DMS53 treated with DMSO at 0.1 percent for 48 hours (cell line): ENCODE measurements around the gene HS6ST1.
A peak's percentile ranks its signal among the peaks of the same experiment; 100 is the strongest.

ENCODE experiments used
- DNase-seq: peaks from one replicate; lab custom pipeline; 2025; ENCODE audit not compliant: unreplicated experiment; lab: John Stamatoyannopoulos, UW

HS6ST1 gene

DNA sequence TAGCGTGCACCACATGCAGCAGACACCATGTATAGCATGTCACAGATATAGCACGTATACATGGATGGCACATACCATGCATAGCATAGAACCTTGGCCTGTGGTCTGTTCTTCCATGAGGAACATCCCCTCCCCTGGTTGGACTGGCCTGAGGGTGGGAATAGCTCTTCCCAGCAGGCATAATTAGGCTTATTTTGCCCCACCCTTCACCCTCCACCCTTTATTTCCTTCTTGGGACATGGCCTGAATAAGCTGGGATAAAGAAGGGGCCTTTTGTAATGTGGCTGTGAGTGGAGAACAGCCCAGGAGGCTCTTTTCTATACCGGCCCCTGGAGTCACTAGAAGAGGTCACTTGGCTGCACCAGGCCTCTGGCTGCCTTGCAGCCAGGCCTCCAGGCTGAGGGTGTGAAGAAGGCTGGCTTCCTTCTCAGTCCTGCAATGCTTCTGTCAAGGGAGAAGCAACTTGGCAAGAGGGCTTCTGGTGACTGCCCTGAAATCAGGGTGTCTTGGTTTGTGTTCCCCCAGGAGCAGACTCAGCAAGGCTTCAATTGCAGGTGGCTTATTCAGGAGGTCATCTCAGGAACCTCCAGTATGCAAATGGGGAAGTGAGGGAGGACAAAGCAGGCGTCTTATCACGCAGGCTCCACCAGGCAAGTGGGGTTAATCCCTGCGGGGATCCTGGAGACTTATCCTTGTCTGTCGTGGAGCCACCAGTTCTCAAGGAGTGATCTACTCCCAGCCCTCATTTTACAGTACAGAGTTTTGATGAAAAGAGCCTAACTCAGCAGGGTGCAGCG is 68.2 kb downstream of the HS6ST1 start:
- DNase-seq, result no peak

DNA sequence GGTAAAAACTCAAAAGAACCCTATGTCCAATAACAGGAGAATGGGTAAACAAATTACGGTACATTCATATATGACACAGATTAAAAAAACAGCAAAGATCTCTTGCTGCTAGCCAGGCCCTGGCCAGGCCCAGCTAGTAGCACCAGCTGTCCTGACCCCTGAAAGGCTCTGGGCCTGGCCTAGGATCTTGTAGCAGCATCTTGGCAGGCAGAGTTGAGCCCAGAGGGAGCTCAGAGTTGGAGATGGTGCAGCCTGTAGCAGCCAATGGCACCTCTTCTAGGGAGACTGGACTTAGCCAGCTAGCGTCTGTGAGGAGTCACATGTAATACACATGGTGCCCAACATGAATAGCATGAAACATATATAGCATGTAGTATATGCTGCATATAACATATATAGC is 69.1 kb downstream of the HS6ST1 start:
- DNase-seq, result no peak

DNA sequence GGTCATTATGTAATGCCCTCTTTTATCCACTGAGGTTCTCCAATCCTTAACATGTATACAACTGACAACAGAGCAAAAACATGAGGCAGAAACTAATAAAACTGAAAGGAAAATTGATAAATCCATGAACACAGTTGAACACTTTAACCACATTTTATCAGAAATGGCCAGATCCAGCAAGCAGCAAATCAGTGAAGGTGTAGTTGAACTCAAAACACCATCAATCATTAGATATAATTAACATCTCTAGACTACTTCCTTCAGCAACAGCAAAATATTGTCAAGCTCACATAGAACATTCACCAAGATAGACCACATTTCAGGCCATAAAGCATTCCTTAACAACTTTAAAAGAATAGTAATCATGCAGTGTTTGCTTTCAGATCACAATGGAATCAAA is 72.9 kb downstream of the HS6ST1 start:
- DNase-seq, result no peak

DNA sequence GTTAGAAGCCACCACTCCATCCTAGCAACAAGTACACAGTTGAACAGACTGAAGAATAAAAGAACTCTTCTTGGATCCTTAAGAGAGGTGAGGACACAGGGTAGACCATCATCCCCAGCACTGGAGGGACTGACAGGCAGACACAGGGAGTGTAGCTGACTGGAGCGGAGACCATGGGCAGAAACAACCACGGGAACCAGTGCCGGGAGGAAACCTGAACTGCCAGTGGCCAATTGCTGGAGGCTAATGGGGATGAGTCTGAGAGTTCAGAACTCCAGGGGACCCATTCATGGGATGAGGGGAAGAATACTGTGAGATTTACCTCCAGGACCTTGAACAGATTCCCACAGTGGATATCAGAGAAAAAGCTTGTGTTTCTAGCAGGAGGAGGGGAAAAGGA is 76.8 kb downstream of the HS6ST1 start:
- DNase-seq, result no peak

DNA sequence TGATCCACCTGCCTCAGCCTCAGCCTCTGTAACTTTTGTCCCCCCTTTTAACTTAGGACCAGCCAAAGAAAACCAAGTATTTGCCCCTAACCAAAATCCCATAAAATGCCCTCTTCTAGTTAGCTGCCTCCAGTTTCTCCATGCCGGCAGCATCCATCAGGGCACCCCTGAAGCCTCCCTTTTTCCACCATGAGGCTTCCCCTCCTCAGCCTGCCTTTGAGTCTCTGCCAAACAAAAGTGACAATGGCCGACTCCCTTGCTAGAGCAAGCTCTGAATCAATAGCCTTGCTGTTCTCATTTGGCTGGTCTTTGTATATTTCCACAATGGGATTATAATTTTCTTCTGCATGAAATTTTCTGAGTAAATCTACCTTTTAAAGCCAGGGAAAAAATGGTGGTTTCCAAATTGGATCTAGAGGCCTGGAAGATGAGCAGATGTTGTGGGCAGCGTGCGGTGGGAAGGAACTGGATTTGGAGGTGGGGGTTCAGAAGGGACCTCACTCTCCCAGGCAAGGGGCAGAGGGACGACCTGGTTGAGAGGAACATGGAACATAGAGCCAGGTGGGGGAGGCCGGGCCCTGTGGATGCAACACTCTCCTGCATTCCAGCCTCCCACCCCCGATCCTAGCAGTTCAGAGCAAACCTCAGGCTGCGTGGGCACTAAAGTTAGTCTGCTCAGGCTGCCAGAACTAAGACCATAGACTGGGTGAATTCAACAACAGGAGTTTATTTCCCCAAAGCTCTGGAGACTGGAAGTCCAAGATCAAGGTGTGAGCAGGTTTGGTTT is 80.6 kb downstream of the HS6ST1 start:
- DNase-seq, result no peak

DNA sequence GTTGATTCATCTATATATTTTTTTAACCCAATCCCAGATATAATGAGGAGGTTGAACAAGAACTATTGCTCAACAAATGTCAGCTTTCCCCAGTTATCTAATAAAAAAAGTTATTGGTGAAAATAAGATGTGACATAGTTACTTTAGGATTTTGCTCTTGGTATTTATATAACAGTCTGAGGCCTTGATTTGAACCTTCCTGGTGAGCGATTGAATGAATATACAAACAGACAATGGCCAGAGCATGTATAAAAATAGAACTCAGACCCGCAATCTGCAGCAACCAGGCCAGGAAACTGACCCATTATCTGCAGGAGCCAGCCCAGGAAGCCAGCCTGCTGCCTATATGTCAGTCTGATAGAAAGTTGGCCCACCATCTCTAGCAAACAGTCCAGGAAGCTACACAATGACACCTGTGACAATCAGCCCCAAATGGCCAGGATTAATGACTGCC is 81.6 kb downstream of the HS6ST1 start:
- DNase-seq, result no peak

DNA sequence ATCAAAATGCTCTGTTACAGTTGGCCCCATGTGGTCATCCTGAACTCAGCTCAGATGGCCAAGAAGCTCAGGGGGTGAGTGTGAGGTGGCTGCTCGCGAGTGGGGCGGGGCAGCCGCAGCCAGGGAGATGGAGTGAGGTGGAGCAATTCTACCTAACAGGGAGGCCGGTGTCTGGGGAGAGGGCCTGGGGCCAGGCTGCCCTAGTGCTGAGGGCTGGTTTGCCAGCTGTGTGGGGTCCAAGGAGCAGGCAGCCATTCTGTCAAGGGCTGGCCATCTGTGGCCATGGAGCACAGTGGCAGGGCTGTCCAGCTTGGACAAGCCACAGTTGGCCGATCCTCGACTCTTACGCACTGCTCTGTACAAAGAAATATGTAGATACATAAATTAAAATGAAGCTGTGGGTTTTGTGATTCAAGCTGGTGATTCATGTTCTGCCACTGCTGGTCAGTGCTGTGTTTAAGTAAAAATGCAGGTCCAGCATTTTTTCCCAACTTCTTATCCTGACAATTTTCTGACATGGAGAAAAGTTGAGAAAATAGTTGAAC is 82.1 kb downstream of the HS6ST1 start:
- DNase-seq, result no peak

DNA sequence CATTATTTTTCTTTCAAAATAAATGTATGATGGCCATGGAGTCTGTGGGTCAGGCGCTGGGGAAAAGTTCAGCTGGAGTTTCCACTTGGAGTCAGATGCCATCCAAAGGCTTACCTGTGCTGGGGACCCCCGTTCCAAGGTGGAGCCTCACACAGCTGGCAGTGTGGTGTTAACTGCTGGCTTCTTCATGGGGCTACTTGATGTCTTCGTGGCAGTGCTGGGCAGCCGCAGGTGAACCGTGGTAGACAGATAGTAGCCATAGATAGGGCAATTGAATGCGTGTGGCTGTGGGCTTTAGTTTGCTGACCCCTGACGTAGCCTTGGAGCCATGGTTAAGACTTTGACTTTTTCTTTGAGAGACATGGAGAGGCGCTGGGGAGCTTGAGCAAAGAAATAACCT is 83.1 kb downstream of the HS6ST1 start:
- no peak for DNase-seq

DNA sequence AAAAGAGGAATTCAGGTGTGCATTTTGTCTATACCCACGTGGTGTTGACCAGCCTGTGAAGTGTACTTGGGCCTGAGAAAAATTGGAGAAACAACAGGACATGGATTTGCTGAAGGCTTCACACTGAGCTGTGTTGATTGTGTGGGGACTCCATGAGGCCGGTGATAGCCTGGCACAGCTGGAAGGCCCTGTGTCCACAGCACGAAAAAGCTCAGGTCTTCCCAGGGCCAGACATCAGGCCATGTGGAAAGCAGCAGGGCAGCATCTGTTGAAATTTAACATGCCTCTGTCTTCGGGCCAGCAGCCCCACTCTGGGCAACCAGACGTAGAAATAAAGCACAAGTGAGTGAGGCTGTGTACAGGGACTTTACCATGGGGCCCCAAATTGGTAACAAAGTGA is 84.1 kb downstream of the HS6ST1 start:
- DNase-seq, result no peak

DNA sequence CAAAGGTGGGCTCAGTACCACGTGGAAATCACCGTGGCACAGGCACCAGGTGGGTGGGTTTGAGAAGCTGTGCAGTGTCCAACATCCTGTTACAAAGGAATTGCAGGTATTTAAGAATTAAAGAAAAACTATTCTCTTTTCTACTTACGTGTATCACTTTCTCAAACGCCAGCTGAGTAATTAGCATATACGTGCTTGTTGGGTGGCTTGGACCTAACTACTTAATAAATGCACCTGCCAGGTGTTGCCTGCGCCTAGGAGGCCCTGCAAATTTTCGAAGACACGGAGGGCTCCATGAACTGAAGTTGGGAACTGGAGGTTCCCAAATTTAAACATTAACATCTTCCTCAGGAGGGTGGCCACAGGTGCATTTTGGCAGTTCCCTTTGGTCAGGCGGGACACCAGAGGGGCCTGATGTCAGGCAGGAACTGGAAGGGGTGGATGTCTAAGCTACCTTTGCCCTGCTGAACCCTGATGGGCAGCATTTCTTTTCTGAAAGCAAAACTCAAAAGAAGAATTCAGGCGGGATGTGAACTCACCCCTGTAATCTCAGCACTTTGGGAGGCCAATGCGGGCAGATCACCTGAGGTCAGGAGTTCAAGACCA is 84.8 kb downstream of the HS6ST1 start:
- no peak for DNase-seq

DNA sequence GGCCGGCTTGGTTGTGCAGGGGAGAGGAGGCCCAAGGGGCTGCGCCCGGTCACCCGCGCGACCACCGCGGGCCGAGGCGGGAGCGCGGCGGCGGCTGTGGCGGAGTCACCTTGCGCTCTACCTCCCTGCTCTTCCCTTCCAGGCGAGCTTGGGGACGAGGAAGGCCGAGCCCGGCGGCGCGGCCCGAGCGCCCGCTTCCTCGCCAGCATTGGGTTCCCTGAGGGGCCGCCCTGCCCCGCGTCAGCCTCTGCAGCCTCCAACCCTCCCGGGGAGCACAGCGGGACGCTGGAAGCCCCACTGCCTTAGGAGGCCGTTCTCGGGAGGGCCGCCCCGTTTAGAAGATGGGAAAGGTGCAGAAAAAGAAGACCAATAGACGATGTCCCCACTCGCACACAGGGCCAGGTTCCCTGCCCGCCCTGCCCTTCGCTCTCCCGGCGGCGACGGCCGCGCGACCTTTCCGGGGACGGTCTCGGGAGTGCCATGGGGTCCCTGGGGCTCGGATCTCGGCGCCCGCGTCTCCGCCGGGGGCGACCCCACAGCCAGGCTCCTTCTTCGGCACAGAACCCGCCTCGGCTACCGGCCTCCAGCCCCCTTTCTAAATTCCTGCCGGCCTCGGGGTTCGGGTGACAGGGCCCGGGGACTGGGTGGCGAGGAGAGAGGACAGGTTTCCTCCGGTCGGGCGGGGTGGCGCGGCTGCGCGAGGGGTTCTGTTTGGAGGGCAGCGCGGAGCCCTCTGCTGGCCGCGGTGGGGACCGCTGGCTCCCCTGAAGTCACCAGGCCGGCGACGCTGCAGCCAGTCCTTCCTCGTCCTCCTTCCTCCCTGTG is 85.5 kb downstream of the HS6ST1 start:
- DNase-seq, result no peak

DNA sequence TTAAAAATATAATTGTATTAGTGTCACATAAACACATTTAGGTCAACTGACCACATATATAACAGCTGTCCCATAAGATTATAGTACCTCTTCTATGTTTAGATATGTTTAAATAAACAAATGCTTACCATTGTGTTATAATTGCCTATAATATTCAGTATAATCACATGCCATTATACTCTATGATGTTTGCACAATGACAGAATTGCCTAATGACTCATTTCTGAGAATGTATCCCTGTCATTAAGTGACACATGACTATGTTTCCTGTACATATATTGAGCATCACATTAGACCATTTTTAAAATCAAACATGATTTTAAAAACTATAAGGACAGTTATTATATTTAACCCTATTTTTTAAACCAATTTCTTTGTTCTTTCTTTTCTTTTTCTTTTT is 89.8 kb downstream of the HS6ST1 start:
- DNase-seq, result peak; percentile 12

DNA sequence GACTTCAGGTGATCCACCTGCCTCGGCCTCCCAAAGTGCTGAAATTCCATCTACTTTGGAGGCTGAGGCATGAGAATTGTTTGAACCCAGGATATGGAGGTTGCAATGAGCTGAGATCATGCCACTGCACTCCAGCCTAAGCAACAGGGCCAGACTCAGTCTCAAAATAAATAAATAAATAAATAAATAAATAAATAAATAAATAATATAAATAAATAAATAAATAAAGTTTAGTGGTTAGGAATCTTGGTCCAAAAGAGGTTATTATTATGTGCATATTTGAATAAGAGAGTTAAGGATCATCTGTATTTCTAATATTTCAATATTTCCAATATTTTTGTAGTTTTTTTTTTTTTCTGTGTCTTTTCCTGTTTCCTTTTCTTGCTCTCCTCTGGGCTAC is 90.8 kb downstream of the HS6ST1 start:
- DNase-seq, result no peak

DNA sequence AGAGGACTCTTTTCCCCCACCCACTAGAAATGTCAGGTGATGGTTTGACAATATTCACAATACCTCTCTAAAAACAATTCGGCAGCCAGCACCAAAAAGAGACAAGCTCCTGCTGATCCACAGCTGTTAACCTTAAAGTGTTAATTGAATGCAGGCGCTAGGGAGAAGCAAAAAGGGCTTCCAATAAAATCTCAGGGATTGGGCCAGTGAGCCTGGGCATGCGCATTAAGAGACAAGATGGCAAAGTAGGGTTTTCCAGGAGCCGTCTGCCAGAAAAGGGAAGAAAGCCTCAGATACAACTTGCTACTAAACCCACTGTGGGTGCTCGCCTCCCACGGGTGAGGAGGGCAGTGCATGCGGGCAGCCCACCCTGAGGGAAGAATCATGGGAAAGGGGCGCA is 98.8 kb downstream of the HS6ST1 start:
- DNase-seq, result no peak

DNA sequence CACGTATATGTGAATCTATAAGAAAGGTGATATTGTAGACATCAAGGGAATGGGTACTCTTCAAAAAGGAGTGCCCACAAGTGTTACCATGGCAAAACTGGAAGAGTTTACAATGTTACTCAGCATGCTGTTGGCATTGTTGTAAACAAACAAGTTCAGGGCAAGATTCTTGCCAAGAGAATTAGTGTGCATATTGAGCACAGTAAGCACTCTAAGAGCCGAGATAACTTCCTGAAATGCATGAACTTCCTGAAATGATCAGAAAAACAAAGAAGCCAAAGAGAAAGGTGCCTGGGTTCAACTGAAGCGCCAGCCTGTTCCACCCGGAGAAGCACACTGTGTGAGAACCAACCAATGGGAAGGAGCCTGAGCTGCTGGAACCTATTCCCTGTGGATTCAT is 101.0 kb downstream of the HS6ST1 start:
- DNase-seq, result no peak

DNA sequence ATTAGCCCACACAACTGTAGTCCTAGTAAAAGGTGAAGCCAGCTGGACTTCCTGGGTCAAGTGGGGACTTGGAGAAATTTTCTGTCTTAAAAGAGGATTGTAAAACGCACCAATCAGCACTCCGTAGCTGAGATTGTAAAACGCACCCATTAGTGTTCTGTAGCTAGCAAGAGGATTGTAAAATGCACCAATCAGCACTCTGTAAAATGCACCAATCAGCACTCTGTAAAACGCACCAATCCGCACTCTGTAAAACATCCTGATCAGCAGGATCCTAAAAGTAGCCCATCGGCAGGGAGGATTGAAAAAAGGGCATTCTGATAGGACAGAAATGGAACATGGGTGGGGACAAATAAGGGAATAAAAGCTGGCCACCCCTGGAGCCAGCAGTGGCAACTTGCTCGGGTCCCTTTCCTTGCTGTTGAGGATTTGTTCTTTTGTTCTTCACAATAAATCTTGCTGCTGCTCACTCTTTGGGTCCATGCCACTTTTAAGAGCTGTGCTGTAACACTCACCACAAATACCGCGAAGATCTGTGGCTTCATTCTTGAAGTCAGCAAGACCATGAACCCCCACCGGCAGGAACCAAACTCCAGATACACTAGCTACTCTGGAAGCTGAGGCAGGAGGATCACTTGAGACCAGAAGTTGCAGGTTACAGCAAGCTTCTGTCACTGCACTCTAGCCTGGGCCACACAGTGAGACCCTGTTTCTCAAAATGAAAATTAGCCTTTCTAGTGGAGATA is 102.6 kb downstream of the HS6ST1 start:
- no peak for DNase-seq
